Breast epithelium (tissue), 3 donors: ENCODE measurements around the gene BRIP1.

ENCODE experiments used
- CTCF ChIP-seq, 3 donors: fragments of 450-650 bp; IDR thresholded peaks; one replicate each; pipeline ENCODE4 v1.5.1; 2016 to 2017; ENCODE audit warnings: antibody characterized with exemption in 3 of 3, mild to moderate bottlenecking in 3 of 3, moderate library complexity in 3 of 3
- POLR2A ChIP-seq: fragments of 450-650 bp; IDR thresholded peaks from one replicate; pipeline ENCODE4 v1.6.1; 2016; ENCODE audit warnings: antibody characterized with exemption, mild to moderate bottlenecking, moderate library complexity
- POLR2AphosphoS5 ChIP-seq, 3 donors: sonication (generic); formaldehyde crosslinking; IDR thresholded peaks; one replicate each; pipeline ENCODE4 v1.6.1; 2017; ENCODE audit warnings: antibody characterized with exemption in 3 of 3

- TF ChIP-seq POLR2A: no peak
- TF ChIP-seq CTCF (IDR thresholded peaks at IDR 0.05): no peak
- TF ChIP-seq POLR2AphosphoS5 (IDR thresholded peaks at IDR 0.05): no peak
These were observed 147.0 kb downstream of the BRIP1 start for GRCh38 chr17:61716225-61716829.
